Nephron progenitor cell (in vitro differentiated cells): ENCODE measurements around the gene RCAN2.

Experiments
- DNase-seq: peaks from one replicate; pipeline ENCODE4 v3.0.0; 2021
- H3K27ac Mint-ChIP-seq: 2 replicates; pipeline ENCODE4 v1.8.0; 2021; ENCODE audit warnings: mild to moderate bottlenecking, moderate library complexity, mixed read lengths
- H3K27me3 Mint-ChIP-seq: 2 replicates; pipeline ENCODE4 v1.8.0; 2021; ENCODE audit warnings: mild to moderate bottlenecking, low read depth, mixed read lengths; ENCODE audit not compliant: poor library complexity
- H3K36me3 Mint-ChIP-seq: 2 replicates; pipeline ENCODE4 v1.8.0; 2021; ENCODE audit warnings: low read depth, mixed read lengths
- H3K4me1 Mint-ChIP-seq: 2 replicates; pipeline ENCODE4 v1.8.0; 2021; ENCODE audit warnings: mixed read lengths
- H3K4me3 Mint-ChIP-seq: 2 replicates; pipeline ENCODE4 v1.8.0; 2021; ENCODE audit warnings: mild to moderate bottlenecking, moderate library complexity, mixed read lengths
- H3K9me3 Mint-ChIP-seq: 2 replicates; pipeline ENCODE4 v1.8.0; 2021; ENCODE audit warnings: mild to moderate bottlenecking, moderate library complexity, mixed read lengths
- TF ChIP-seq, protein P1 (sequence below): fragments of 200-600 bp; sonication (generic); IDR thresholded peaks from 2 replicates; pipeline ENCODE4 v1.5.0; 2021; ENCODE audit warnings: antibody characterized with exemption

The RCAN2 gene

DNA sequence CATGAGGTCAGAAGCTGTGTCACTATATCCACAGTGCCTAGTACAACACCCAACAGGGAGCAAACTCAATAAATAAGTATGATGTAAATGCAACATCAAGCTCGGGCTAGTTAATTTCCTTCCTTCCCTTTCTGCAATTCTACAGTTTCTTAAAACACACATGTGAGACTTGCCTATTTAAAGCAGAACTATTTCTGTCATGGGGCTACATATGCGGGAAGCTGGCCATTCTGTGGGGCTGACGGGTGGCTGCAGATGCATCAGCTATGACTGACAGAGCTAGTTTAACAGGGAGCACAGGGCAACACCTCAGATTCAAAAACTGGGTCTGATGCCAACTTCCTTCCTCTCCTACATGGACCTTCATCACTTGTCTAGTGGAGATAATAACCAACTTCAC, 202.4 kb downstream of the RCAN2 start:
- H3K36me3 Mint-ChIP-seq = no peaks in the 10 kb centered on the region
- H3K27me3 Mint-ChIP-seq = no peaks in the 10 kb centered on the region
- TF ChIP-seq, protein P1, sequence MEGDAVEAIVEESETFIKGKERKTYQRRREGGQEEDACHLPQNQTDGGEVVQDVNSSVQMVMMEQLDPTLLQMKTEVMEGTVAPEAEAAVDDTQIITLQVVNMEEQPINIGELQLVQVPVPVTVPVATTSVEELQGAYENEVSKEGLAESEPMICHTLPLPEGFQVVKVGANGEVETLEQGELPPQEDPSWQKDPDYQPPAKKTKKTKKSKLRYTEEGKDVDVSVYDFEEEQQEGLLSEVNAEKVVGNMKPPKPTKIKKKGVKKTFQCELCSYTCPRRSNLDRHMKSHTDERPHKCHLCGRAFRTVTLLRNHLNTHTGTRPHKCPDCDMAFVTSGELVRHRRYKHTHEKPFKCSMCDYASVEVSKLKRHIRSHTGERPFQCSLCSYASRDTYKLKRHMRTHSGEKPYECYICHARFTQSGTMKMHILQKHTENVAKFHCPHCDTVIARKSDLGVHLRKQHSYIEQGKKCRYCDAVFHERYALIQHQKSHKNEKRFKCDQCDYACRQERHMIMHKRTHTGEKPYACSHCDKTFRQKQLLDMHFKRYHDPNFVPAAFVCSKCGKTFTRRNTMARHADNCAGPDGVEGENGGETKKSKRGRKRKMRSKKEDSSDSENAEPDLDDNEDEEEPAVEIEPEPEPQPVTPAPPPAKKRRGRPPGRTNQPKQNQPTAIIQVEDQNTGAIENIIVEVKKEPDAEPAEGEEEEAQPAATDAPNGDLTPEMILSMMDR = no peak
- no peak overlapping the region for H3K27ac Mint-ChIP-seq
- H3K4me1 Mint-ChIP-seq = peaks cover 9% of the 10 kb centered on the region
- no peaks in the 10 kb centered on the region for H3K9me3 Mint-ChIP-seq
- H3K4me3 Mint-ChIP-seq = no peak overlapping the region
- DNase-seq = no peak

DNA sequence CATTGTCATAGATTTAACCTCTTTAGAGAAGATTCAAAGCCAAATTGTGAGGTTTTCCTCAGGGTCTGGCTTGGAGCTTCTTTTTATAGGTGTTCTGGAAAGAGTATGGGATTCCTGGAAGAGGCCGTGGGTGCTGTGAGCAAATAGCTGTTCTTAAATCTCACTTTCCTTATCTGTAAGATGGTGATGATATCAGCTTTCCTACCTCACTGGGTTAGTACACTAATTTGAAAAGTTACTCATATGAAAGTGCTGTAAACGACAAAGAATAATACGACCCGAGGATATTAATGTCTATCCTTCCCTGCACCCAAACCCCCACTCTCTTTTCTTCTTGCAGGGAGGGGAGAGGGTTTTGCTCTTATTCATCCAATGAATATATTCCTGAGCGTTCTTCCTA, 203.6 kb downstream of the RCAN2 start:
- DNase-seq = no peak
- H3K27ac Mint-ChIP-seq = peak overlapping the region; percentile 77
- TF ChIP-seq, protein P1 = no peak
- H3K27me3 Mint-ChIP-seq = no peaks in the 10 kb centered on the region
- no peaks in the 10 kb centered on the region for H3K9me3 Mint-ChIP-seq
- H3K4me3 Mint-ChIP-seq = no peak overlapping the region
- no peaks in the 10 kb centered on the region for H3K36me3 Mint-ChIP-seq
- H3K4me1 Mint-ChIP-seq = peaks cover 9% of the 10 kb centered on the region

DNA sequence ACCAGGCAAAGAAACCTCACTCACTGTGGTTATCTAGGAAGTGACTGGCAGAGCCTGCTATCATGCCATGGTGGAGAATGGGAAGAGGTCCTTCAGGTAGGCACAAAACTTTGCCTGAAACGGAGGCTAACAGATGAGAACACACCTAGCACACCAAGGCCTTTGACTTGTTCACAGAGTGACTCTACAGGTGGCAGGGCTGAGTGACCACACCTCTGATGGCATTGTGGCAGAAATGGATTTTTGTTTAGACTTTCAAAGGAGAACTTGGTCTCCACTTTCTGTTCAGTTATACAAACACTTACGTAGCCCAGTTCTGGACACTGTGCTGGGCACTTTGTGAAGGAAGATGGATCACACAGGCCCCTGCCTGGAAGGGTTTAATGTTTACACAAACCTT, 204.2 kb downstream of the RCAN2 start:
- H3K27ac Mint-ChIP-seq = no peak overlapping the region
- H3K9me3 Mint-ChIP-seq = no peaks in the 10 kb centered on the region
- TF ChIP-seq, protein P1 = no peak
- no peaks in the 10 kb centered on the region for H3K27me3 Mint-ChIP-seq
- H3K36me3 Mint-ChIP-seq = no peaks in the 10 kb centered on the region
- H3K4me3 Mint-ChIP-seq = no peak overlapping the region
- no peak for DNase-seq
- H3K4me1 Mint-ChIP-seq = peaks cover 9% of the 10 kb centered on the region

DNA sequence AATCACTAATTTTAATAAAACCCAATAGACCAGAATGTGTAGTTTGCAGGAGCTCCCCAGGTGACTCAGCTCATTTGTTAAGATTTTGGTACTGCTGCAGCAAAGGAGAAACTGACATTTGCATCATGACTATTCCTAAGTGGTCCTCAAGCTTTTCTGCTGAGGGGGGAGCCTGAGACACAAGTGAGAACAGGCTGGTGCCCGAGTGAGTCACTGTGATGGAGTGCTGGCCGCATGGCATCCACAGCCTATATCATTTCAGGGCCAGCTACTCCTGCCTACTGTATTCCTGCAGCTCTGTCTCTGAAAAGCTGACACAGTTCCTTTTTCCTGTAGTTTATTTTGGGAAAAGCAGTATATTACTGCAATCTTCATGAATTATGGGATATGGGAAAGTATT, 206.8 kb downstream of the RCAN2 start:
- Mint-ChIP-seq H3K36me3 (no peaks in the 10 kb centered on the region), H3K4me1 (peaks cover 9% of the 10 kb centered on the region), H3K27me3 (no peaks in the 10 kb centered on the region), H3K4me3 (no peak overlapping the region), H3K9me3 (no peaks in the 10 kb centered on the region), H3K27ac (no peak overlapping the region)
- TF ChIP-seq, protein P1 = no peak
- no peak for DNase-seq

DNA sequence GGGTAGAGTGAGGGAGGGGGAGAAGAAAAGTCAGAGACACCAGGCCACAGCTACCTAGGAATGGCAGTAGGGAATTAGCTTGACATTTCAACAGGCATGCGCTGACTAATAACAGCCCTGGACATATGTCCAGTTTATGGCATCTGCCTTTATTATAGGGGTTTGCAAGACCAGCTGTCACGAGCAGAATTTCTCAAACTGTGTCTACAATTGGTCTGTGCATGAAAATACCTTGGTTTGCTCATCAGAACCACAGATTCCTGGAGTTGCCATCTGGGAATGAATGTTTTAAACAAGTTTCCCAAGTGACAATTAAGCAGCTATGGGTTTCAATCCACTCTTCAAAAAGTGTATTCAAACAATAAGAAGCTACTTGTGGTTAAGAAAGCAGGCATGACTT, 210.1 kb downstream of the RCAN2 start:
- Mint-ChIP-seq H3K4me1 (no peaks in the 10 kb centered on the region), H3K27me3 (no peaks in the 10 kb centered on the region), H3K4me3 (no peak overlapping the region), H3K36me3 (no peaks in the 10 kb centered on the region), H3K27ac (no peak overlapping the region), H3K9me3 (no peaks in the 10 kb centered on the region)
- TF ChIP-seq, protein P1 = no peak
- no peak for DNase-seq

DNA sequence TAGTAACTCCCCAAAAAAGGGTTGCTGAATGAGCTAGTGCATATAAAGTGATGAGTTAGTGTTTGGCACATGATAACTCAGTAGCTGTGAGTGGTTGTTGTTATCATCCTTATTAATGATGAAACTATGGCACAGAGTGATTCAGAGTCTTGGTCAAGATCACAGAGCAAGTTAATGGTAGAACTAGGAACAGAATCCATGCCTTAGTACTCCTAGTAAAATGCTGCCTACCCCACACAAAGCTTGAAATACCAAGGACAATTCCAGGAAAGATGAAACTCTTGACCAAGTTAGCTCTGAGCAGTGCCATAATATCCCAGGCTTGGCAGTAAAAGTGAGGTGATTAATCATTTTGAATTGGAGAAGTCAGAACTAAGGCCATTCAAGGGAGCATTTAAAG, 211.4 kb downstream of the RCAN2 start:
- no peaks in the 10 kb centered on the region for H3K4me1 Mint-ChIP-seq
- no peaks in the 10 kb centered on the region for H3K36me3 Mint-ChIP-seq
- H3K9me3 Mint-ChIP-seq = no peaks in the 10 kb centered on the region
- no peak overlapping the region for H3K27ac Mint-ChIP-seq
- no peak for DNase-seq
- H3K27me3 Mint-ChIP-seq = no peaks in the 10 kb centered on the region
- TF ChIP-seq, protein P1 = no peak
- no peak overlapping the region for H3K4me3 Mint-ChIP-seq
